GM18517 (cell line): ENCODE measurements around the gene PAEP.
"Not testable (repeated sequence)": the region's sequence is repeated elsewhere in the genome, so short reads cannot be mapped to it uniquely, and the experiment has no call there.

Experiments used
- ATAC-seq: cut with Tn5 transposase; IDR thresholded peaks from one replicate; pipeline ENCODE4 v1.9.1; 2021; ENCODE audit warnings: mild to moderate bottlenecking, moderate library complexity; ENCODE audit not compliant: unreplicated experiment

The PAEP gene

DNA sequence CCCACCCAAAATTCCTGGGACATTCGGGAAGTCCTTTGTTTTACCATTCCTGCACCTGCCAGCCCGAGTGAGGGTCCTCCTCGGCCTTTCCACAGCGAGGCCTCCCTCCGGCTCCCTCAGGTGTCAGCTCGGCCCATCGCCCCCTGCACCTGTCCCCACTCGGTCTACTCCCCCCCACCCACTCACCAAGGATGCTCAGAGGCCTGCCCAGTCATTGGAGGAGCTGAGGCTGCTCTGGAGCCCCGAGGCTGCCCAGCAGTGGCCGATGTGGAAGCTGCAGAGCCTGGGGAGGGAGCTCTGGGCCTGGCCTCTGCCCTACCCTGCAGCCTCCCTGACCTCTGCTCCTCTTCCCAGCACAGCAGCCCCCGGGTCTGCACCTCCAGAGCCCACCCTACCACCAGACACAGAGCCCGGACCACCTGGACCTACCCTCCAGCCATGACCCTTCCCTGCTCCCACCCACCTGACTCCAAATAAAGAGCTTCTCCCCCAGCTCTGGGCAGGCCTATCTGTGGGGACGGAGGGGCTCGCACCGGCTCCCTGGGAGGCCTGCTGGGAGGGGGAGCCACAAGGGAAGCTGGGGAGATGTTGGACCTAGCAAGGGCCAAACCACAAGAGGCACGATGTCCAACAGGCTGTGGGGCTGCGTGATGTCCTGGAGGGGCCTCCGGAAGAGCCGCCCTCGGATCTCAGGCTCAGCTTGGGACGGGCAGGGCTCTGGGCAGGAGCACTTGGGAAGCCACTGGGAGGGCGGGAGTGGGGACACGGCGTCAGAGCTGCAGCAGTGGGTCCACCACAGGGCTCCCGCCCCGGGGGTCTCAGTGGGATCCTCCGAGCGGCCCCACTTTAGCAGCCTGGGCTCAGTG is 11.8 kb upstream of the PAEP start:
- not testable (repeated sequence) for ATAC-seq

- no peak for ATAC-seq
Observed at GRCh38 chr9:135550344-135550918, 11.1 kb upstream of the PAEP start.

DNA sequence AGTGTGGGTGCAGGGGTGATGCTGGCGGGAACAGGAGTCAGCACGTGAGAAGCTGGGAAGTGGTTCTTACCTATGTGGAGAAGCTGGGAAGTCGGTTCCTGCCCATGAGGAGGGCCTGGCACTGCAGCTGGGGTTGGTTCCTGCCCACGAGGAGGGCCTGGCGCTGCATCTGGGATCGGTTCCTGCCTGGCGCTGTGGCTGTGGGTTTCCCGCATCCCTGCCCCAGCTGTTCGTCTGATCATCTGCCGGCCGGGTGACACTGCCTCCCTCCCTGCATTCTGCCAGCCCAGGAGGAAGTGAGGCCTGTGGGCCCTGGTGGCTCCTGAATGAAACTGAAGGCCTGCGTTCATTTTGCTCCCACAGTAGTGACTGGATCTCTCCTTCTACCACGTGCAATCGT is 10.5 kb upstream of the PAEP start:
- no peak for ATAC-seq

GRCh38 chr9:135551456-135551855 is 10.1 kb upstream of the PAEP start:
- no peak for ATAC-seq

DNA sequence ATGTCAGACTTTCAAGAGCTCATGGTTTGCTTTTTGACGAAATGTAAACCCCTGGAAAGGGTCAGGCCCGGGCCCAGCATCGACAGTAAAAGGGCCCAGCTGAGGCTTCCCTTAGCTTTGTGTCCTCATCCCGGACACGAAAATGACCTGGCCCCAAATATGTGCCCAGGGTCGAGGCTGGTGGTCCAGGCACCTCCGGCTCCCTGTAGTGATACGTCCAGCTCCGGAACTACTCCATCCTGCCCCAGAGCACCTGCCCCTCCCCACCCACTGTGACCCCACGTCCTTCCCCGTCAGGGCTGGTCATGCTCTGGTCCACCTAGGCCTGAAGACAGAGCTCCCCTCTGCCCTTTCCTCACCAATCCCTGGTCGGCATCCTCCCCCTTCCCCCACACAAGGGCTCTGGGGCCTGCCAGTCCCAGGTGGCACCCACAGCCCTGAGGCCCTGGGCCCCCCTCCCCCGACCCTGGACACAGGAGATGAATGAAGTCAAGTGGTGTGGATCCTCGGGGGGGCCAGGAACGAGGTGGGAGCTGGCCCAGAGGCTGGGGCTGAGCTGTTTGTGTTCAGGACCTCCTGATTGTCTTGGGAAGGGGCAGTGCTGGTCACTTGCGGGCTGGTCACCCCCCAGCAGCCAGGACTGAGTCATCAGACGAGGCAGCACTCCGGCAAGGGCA is 9.4 kb upstream of the PAEP start:
- ATAC-seq: no peak

DNA sequence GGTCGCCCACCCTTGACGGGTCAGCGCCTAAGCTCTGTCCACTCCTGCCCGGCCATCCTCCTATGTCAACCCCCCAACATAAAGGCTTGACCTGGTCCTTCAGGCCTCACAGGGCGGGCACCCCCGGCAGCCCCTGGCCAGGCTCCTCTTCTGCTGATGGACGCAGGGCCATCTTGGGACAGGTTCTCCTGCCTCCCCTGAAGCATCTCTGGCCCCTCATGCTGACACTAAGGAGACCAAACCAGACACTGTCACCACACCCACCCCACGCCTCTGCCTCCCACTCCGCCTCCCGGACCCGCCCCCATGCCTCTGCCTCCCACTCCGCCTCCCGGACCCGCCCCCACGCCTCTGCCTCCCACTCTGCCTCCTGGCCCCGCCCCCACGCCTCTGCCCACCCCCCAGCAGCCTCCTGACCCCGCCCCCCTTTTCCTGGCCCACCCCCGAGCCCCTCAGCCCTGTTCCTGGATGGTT is 8.8 kb upstream of the PAEP start:
- ATAC-seq: no peak

- ATAC-seq: no peak
Observed at GRCh38 chr9:135554718-135555117, 6.8 kb upstream of the PAEP start.

GRCh38 chr9:135555203-135555602 is 6.4 kb upstream of the PAEP start:
- no peak for ATAC-seq

DNA sequence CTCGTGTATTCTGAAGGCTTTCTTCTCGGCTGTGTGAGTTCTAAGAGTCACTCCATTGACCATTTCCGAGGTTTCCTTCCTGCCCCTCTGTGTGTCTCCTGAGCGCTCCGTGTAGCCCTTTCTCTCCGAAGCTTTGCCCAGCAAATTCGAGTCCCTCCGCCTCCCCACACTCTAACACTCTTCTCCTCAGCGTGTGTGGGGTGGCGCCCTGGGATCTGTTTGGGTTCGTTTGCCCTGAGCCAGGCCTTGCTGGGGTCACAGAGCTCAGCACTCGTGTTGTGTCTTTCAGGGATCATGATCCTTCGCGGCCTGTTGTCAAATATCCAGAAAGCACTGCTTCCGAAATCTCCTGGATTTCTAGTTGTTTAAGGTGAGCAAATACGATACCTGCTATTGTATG is 5.6 kb upstream of the PAEP start:
- no peak for ATAC-seq

GRCh38 chr9:135559606-135560005 is 1.9 kb upstream of the PAEP start:
- no peak for ATAC-seq

GRCh38 chr9:135562235-135562745 is 734 bp downstream of the PAEP start:
- ATAC-seq: no peak

GRCh38 chr9:135563039-135563476 is 1.5 kb downstream of the PAEP start:
- ATAC-seq: no peak

DNA sequence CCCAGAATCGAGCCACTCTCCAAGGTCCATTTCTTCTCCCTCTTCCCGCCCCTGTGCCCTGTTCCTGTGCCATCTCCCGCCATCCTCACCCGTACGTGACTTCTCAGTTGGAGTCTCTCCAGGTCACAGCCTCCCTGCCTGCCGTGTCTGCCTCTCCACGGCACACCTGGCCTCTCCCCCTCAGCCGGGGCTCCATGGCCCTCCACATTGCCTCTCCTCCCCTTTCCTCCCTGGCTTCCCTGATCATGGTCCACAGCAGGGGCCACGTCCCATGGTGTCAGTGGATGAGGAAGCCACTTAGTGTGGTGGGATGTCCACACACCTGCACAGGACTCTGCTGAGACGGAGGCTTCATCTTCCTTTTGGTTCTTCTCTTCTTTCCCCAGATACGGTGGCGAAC is 2.3 kb downstream of the PAEP start:
- no peak for ATAC-seq

GRCh38 chr9:135565141-135565628 is 3.6 kb downstream of the PAEP start:
- ATAC-seq: no peak

- ATAC-seq: no peak
Observed at GRCh38 chr9:135565636-135566035, 4.1 kb downstream of the PAEP start.

GRCh38 chr9:135566552-135566951 is 5.0 kb downstream of the PAEP start:
- no peak for ATAC-seq

- ATAC-seq: no peak
Observed at GRCh38 chr9:135567311-135567710, 5.8 kb downstream of the PAEP start.

- no peak for ATAC-seq
Observed at GRCh38 chr9:135568026-135568425, 6.5 kb downstream of the PAEP start.

- no peak for ATAC-seq
Observed at GRCh38 chr9:135570456-135570855, 8.9 kb downstream of the PAEP start.

- no peak for ATAC-seq
Observed at GRCh38 chr9:135572233-135572632, 10.7 kb downstream of the PAEP start.

- no peak for ATAC-seq
Observed at GRCh38 chr9:135573124-135573523, 11.6 kb downstream of the PAEP start.
